Activated CD4-positive, alpha-beta T cell treated with anti-CD3 and anti-CD28 coated beads for 1 hour (primary cell): ENCODE data around the gene HS3ST3B1.

Source experiments
- DNase-seq: peaks from one replicate; pipeline ENCODE4 v3.0.0-alpha.2; 2020

The HS3ST3B1 gene

DNA sequence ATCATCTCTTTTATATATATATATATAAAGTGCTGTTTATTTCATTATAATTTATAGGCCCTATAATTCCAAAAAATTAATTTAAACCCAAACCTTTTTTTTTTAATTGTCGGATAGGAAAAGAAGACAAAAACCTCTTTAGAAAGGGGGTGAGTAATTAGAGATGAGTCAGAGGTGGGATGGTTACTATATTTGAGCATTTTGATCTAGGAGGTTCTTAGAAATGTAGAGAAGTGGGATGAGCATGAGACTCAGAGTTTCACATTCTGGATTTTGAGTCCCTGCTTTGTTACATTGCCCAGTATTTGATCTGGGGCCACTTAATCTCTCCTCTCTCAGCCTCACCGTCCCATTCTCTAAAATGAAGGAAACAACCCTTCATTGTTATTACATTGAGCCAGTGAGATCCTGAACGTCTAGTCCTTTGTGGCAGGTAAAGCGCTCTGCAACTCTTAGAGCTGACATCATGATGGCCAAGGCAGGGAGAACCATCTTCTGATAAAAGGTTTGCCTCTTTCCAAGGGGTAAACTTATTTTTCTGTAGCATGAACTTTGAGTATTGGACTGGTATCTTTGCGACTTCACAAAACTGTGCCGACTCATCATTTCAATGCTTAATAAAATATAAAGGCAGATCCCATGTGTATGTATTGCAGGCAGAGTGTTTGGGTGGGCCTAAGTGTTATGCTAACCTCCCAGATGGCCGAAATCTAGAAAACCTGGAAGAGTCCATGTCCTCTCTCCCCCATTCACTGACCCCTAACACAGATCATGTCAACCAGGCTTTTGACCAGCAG lies 21.3 kb downstream of the HS3ST3B1 start:
- no peak for DNase-seq

DNA sequence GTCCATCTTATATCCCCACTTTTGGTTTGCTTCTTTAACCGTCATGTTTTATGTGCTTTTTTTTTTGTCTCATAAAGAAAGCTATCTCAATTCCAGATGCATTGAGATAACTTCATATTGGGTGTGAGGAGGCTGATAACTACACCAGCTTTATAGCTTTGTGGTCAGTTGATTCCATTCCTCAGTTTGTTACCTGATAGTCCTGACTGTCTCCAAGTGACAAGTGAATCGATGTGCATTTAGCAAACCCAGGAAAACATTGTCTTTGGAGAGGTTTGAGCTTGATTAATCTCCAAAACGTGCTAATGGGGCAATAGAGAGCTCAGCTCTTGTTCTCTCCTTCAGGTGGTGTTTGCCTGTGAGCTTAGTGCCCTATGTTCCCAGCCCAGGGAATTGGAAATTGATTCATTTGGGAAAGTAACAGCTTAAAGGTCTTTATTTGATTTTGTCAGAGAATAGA lies 22.7 kb downstream of the HS3ST3B1 start:
- no peak for DNase-seq

DNA sequence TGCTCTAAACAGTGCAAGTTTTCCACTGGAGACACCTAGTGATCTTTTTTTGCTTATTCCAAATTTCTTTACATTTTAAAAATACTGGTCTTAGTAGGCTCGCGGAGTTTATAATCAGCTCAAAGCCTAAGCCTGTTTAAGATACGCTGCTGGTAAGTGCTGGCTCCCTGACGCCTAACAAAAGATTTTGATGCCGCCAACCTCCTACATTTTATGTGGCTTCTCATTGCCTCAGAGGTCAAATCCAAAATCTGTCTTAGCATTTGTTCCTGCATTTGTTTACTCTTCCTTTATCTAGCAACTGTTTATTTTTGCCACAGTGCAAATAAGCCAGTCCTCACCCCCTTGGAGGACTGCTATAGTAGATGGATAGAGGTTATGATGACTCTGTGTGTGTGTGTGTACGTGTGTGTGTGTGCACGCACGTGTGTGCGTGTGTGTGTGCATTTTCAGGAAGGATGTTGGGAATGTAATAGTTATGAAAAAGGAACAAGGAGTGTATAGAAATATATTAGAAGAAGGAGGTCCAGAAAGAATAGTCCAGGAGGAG lies 24.8 kb downstream of the HS3ST3B1 start:
- no peak for DNase-seq

DNA sequence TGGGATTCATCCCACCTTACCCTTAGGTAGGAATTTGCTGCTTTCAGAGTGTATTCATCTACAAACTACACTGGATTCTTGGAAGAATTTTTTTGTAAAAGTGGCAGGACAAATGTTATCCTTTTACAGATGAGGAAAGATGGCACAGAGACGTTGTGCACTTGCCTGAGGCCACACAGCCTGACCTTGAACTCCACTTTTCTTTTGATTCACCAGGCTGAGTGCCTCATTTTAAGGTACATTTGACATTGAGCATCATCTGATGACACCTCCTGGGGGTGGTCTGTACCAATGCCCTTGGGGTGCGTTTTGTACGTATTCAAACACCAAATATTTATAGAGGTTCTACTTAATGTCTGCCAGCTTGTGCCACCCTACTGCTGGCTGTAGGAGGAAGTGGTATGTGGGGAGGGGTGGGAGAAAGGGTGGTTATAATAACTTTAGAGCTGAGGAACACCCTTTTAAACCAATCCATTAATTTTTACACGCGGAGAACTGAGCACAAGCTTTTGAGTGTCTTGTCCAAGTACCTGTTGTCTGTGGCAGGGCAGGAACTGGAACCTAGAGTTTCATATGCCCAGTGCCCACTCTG lies 29.1 kb downstream of the HS3ST3B1 start:
- no peak for DNase-seq

DNA sequence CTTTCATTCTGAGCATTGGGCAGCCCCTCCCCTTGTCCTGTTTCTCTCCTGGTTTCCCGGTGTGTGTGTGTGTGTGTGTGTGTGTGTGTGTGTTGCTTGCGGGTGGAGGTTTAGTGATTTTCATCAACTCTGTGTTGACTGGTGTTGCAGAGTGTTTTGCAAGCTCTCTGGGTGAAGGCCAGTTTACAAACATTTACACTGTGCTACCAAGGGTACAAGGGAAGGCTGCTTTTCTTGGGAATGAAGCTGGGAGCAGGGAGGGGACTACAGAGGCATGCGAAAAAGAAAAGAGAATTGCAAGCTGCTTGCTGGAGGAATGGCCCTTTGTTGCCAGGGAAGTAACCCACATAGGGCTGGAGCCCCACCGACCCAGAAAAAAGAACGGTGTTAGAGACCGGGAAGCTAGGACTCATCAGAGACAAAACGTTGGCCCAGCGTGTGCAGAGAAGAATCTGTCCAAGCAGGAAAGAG lies 29.6 kb downstream of the HS3ST3B1 start:
- DNase-seq: no peak

DNA sequence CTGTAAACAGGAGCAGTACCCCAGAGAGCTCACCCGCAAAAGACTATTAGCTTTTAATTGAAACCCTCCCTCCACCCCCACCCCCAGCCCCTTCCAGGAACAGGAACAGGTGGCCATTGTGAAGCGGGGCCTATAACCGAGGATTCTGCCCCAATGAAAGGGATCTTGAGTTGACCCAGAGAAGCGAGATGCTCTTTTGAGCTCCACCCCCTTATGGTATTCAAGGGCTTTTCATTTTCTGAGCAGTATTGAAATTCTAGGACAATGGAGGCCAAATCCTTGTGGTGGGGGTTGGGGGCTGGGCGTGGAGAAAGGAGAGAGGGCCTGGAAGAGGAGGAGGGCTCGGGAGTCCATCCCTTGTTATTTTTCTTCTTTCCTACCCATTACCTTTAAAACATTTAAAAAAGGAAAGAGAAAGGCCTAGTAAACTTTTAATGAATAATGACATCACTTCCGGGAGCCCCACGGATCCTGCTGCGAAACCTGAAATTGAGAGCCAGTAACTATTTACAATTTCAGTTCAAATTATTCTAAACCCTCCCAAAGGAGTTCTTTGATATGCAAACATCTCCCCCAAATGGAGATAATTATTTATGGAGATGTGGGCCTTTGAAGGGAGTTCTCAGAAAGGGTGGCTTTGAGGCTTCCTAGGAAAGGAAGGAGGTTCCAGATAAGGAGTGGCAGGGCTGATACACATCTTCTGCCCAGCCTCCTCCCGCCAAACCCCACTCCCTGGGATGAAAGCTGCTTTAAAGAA lies 30.5 kb downstream of the HS3ST3B1 start:
- no peak for DNase-seq

DNA sequence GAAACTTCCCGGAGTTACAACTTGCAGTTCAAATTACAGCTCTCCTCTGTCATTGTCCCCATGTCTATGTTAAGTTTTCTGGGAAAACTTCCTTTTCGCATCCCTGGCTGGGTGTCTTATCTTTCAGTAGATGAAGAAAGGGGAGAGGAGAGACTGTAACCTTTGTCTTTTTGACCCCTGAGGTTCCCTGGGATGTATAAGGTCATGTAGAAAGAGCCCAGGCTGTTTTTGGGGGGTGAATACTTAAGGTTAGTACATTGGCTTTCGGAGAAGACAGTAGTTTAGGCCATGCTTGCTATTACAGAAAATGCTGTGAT lies 31.1 kb downstream of the HS3ST3B1 start:
- no peak for DNase-seq

DNA sequence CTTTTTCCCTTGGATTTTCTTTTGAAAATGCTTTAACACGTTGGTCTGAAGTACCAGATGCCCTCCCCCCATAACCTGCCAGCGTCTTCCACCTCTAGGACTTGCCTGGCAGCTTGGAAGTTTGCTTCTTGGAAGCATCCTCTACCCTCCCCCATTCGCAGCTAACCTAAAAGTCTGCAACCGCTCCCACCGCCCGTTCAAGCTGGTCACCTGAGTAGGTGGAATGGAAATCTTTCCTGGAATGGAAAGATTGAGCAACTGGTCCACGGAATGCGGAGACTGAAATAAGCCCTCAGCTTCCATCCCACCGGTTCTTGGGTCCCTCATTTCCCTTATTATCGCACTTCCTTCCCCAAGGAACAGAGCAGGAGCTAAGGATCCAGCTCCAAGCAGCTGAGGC lies 31.4 kb downstream of the HS3ST3B1 start:
- no peak for DNase-seq

DNA sequence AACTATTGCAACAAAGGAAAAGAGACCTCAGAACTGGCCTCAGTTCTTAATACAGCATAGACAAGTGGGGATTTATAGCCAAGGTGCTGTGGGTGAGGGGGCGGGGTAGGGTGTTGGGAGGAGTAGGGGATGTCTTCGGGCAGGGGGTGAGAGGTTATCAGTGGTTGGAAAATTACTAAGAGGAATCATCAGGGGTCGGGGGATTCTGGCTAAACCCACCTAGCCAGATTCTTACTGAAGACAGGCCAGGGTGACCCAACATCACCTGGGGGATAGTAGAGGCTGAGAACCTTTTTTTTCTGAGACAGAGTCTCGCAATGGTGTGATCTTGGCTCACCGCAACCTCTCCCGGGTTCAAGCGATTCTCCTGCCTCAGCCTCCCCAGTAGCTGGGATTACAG lies 32.6 kb downstream of the HS3ST3B1 start:
- no peak for DNase-seq

DNA sequence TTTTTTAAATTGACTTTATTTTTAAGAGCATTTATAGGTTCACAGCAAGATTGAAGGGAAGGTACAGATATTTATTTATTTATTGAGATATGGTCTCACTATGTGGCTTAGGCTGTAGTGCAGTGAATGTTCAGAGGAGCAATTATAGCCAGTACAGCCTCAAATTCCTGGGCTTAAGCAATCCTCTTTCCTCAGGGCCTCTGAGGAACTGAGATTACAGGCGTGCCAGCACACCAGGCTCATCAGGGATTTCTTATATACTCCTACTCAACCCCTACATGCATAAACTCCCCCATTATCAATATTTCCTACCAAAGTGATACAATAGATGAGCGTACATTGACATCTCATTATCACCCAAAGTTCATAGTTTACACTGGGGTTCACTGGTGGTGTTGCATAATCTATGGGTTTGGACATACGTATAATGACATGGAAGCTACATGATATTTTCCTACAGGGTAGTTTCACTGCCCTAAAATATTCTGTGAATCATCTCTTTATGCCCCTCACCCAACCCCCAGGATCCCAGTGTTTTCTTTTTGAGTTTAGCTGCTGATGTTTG lies 33.5 kb downstream of the HS3ST3B1 start:
- DNase-seq: no peak

DNA sequence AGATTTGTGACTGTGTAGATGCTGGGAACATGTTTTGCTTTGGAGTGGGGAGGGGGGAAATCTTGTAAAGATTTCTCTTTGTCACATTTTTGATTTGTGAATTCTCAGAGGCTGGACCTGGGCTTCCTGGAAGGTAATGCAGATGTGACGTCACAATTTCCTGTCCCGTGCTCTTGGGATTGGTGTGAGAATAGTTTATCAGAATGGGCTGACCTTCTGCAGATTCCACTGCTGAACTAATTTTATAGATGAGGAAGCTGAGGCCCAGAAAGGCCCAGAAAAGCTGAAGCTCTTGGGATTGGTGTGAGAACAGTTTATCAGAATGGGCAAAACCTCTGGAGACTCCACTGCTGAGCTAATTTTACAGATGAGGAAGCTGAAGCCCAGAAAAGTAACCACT lies 34.0 kb downstream of the HS3ST3B1 start:
- no peak for DNase-seq

DNA sequence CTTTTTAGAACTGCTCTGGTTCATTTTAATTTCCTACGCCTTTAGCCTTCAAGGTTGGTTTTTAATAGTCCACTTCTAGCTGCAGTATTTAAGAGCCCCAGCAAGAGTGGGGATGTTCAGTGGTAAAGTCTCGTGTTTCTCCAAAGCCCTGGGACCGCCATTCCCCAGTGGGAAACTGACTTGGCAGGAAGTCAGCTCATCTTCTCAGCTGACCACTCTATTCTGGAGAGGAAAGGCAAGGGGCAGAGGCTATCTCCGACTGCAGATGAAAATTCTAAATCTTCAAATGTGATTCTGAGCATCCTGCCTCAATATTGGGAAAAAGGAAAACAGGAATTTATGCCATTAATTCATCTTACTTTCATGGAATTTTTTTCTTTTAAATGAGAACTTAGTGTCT lies 35.5 kb downstream of the HS3ST3B1 start:
- no peak for DNase-seq

DNA sequence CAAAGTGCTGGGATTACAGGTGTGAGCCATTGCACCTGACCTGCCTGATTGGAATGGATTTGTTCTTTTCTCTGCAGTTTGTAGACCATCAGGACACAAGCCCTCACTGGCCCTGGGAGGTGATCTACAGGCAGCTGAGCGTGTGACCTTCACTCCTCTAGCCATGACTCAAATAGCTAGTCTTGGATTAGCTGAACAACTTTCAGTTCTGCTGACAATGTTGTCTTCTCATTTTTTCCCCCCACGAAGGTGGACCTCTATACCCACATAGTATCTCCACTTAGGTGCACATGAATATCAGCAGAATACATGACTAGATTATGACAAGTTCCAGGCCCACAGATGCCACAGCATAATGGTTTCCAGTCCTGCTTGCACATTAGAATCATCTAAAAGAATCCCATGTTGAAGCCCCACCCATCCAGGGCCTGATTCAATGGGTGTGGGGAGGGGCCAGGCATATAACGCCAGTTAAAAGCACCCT lies 36.8 kb downstream of the HS3ST3B1 start:
- no peak for DNase-seq

DNA sequence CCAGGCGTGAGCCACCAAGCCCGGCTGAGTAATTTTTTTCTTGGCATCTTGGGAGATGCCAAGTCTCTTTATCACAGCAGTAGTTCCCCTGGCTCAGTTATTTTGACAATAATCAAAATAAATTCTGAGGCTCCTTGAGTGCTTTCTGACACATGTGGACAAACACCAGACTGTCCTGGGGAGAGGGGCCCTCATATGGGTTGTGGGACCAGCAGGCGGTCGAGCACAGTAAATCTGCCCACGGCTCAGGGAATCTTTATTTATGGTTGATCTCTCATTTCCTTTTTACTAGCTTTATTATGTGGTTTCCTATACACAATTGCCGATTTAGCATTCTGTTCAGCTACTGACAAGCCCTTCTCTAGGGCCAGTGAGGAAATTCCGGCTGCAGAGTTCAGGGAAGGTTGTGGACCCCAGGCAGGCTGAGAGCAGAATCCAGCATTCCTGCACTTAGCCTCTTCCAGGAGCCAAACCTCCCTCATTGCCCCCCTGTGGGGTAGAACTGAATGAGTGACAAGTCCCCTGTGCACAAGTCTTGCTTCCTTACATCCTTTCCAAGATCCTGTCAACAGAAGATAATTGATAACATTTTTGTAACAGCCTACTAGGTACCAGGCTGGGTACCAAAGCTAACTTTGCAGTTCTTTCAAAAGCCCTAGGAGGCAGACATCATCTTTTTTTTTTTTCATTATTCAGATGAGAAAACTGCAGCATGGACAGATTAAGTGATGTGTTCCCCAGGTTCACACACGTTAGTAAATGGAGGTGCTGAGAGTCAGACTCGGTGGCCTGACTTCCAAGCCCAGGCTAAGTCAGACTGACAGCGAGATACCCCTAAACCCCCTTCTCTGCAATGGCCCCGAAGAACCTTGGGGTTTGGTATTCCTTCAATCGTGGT lies 40.2 kb downstream of the HS3ST3B1 start:
- DNase-seq: no peak

DNA sequence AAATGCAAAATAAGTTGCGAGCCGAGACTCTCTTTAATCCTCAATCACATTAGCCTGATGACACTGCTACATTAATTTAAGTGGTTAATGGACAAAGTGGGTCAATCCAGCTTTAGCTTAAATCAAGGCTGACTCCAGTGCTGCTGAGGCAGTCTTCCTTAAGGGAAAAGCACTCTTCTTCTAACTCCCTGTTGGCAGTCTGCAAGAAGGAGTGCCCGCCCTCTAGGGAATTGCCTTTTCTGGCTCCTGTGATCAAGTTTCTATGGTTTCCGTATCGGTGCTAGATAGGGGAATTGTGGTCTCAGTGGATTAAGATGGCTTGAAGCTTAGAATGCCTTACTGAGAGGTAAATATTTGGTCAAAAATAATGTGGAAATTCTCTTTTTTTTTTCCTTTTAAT lies 41.0 kb downstream of the HS3ST3B1 start:
- DNase-seq: no peak

DNA sequence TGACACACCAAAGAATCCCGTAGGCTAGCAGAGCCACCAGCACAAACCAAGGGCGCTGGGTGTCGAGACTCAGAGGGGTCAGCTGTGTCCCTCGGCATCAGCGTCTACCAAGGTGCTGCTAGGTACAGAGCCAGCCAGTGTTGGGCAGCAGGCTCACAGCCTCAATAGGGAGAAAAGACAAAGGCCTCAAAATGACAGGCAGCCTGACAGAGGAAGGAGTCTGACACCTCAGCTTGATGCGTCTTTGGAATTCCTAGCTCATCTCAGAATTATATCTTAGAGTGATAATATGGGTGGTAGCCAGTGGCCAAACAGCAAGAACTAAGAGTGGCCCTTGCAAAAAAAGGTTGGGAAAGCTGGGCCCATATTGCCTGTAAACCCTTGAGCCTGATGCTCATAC lies 45.9 kb downstream of the HS3ST3B1 start:
- no peak for DNase-seq

DNA sequence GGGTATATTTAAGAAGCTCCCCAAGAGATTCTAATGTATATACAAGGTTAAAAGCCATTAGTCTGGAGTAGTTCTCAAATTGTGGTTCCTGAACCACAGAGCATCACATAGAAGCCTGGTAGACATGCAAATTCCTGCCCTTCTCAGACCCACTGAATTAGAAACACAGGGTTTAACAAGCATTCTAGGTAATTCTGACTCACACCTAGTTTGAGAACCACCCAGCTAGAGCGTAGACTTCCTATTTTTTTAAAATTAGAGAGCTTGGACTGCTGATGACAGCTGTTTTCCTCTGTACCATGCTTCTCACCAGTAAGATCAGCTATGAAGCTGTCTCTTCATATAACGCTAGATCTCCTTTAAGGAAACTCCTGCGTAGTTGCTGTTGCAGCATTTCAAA lies 50.6 kb downstream of the HS3ST3B1 start:
- no peak for DNase-seq

DNA sequence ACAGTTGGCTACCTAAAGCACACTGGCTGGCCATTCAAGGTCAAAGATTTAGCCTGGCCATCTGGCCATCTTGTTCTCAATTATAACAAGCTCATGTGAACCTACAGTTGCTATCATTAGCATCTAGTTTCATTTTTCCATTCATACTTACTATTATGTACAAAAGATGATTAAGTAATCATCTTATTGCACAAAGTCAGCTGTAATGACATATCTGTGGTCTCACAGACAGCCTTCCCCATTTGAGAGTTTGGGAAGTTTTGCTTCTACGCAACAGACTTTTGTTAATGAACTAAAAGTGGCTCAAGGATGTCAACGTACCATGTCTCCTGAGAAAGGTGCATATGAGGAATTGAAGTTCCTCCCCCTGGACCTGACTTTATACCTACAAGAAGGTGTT lies 51.3 kb downstream of the HS3ST3B1 start:
- no peak for DNase-seq

DNA sequence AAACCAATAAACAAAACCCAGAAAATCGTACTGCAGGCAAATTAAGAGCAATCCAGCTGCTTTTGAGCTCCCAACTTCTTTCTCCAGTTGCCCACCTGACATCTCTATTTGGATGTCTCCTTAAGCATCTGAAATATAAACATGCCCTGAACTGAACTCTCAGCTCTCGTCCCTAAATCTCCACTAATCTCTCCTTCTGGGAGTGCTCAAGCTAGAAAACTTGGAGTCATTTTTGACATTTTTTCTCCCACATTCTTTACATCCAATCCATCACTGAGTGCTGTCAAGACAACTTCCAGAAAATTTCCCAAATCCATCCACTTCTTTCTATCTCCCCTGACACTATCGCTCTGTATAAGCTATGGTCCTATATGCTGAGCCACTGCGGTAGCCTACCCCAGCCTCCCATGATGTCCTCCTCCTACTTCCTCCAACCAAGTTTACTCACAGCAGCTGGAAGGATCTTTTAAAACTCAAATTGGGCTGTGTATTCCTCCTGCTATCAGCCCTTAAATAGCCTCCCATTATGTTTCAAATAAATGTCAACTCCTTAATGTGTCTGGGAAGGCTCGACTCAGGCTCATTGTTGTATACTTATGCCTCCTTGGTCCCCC lies 53.1 kb downstream of the HS3ST3B1 start:
- DNase-seq: no peak

DNA sequence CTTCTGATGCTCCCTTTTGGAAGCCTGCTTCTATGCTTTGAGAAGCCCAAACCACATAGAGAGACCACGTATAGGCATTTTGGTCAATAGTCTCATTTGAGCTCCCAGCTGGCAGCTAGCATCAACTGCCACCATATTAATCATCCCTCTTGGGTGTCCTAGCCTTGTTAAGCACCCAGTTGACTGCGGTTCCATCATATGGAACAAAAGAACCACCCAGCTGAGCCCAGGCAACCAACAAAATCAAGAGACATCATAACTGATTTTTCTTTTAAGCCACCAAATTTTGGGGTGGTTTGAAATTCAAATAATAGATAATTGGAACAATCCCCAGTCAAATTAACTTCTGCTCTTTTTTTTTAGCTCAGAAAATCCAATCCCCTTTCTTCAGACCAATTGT lies 53.9 kb downstream of the HS3ST3B1 start:
- no peak for DNase-seq

DNA sequence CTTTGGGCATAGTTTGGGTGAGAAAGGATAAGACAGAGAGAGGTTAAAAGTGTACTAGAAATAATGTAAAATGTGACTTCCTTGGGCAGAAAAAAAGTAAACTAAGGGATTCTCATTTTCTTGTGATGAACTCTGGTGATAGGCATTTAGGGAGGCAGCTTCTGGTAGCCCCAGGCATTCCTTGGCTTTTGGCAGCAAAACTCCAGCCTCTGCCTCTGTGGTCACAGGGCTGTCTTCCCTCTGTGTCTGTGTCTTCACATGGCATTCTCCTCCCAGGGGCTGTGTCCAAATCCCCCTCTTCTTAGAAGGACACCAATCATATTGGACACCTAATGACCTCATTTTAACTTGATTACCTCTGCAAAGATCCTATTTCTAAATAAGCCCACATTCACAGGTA lies 54.7 kb downstream of the HS3ST3B1 start:
- no peak for DNase-seq
